HG03066 (cell line): ENCODE results near the gene OR4F15.

ENCODE experiments used
- ATAC-seq: cut with Tn5 transposase; IDR thresholded peaks from one replicate; pipeline ENCODE4 v1.9.1; 2021; ENCODE audit warnings: low read depth; ENCODE audit not compliant: unreplicated experiment

OR4F15 gene

DNA sequence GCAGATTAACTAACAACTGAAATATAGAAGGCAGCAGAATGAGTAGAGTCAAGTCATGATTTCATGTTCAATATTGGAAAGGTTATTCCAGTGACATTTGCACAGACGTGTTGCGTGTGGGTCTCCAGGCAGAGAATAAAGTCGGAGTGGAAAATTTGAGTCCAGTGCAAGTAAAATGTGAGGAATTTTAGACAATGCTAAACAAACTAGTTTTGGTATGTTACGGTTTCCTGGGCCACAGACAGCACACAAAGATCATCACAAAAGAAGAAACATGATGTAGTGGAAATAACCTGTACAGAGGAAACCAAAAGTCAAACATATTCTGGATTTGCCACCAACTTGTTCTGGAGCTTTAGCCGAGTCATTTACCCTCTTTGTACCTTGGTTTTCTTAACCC is 8.3 kb upstream of the OR4F15 start:
- ATAC-seq = no peak

DNA sequence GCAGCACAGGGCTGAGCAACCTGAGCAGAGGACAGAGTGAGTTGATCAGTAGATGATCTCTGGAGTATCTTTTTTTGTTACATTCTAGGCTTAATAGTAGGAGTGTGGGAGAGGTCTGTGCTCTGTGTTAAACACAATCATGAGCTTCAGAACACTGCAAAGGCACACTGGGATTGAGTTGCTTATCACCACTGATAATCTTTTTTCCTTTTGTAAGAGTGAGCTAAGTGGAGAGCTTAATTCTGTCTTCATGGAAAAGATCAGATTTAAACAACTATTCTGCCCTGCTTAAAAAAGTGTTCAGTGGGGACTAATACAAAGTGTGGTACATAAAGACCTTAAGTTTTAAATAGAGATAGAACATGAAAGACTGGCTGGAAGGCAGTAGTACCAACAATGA is 7.6 kb upstream of the OR4F15 start:
- no peak for ATAC-seq

DNA sequence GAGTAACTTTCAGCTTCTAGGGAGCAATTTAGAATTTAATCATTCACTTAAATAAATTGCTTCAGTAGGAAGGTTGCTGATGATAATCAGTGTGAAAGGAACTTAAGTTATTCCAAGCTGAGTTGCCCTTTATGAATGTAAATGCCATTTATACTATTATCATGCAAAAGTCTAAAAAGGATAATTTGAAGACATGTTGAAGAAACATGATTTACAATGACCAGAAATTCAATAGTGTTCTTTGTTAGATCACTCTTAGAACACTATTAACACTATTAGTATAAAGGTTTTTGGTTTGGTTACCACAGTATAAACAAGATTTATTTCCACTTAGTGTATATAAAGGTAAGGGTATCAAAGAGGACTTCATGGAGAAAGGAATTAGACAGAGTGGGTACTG is 7.1 kb upstream of the OR4F15 start:
- ATAC-seq = no peak

DNA sequence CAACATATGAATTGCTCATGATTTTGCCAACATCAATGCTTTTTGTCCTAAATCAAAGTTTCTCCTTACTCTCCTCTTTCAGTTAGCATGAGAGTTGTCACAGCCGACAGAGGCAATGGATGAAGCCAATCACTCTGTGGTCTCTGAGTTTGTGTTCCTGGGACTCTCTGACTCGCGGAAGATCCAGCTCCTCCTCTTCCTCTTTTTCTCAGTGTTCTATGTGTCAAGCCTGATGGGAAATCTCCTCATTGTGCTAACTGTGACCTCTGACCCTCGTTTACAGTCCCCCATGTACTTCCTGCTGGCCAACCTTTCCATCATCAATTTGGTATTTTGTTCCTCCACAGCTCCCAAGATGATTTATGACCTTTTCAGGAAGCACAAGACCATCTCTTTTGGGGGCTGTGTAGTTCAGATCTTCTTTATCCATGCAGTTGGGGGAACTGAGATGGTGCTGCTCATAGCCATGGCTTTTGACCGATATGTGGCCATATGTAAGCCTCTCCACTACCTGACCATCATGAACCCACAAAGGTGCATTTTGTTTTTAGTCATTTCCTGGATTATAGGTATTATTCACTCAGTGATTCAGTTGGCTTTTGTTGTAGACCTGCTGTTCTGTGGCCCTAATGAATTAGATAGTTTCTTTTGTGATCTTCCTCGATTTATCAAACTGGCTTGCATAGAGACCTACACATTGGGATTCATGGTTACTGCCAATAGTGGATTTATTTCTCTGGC is 6.2 kb upstream of the OR4F15 start:
- no peak for ATAC-seq

DNA sequence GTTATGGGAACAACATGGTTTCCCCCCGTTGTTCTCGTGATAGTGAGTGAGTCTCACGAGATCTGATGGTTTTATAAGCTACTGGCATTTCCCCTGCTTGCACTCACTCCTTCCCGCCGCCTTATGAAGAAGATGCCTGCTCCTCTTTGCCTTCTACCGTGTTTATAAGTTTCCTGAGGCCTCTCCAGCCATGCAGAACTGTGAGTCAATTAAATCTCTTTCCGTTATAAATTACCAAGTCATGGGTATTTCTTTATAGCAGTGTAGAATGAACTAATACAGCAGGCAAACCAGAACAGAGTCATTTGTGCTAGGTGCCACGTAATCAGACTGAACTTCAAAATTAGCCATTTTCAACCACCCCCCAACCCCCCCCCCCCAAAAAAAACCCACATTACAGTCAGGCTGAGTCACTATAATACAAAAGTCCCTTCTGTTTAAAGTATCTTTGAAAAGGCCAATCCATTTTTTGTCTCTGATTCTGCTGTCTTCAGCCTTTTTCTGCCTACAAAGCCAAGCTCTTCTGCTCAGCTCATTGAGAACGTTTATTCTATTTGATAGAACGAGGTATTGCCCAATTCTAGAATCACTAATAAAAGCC is 4.6 kb upstream of the OR4F15 start:
- ATAC-seq = no peak

DNA sequence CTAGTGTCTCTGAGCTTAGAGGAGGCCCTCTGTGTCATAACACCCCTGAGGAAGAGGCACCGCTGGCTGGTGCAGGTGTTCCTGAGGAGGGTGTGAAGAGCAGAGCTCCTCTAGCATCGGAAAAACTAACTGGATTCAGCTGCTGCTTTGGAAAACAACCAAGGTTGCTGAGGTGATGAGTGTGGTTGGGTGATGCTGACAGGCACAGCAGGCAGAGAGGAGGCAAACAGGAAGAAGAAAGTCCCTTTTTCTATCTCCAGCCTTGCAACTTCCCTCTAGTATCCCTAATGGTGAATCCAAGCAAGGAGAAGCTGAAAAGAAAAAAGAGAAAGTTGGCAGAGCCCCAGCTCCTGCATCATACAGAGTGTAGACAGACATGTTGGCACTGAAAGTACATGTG is 3.8 kb upstream of the OR4F15 start:
- no peak for ATAC-seq

DNA sequence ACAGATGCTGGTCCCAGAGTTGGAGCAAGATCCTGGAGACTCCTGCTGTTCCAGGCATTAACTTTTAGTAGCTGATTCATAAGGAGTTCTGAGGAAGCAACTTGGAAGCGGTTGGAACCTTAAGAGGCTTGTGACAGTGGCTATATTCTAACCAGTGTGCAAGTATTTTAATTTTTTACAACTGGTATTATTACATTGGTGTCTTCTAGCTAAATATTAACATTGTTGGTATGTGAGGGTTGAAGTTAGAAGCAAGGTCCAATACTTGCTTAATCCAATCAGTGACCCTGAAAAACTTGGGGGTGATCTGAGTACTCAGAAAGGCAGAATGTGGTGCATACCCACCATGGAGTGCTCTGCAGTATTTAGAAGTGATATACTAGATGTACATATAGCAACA is 1.5 kb upstream of the OR4F15 start:
- no peak for ATAC-seq

DNA sequence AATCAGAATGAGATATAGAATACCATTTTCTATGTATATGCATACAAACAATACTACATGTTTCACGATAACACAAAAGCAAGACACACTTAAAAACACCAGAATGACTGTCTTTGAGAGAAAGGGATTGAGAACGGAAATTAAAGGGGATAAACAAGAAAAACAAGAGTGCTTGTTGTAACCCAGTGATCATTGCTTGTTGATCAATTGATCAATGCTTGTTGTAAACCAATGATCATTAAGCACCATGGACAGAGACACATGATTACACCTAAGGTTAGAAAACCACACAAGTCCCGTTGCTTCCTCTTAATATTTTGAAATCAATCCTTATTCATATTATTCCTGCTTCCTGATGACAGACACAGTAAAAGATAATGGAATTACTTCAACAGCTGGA is 1.1 kb upstream of the OR4F15 start:
- ATAC-seq = no peak

DNA sequence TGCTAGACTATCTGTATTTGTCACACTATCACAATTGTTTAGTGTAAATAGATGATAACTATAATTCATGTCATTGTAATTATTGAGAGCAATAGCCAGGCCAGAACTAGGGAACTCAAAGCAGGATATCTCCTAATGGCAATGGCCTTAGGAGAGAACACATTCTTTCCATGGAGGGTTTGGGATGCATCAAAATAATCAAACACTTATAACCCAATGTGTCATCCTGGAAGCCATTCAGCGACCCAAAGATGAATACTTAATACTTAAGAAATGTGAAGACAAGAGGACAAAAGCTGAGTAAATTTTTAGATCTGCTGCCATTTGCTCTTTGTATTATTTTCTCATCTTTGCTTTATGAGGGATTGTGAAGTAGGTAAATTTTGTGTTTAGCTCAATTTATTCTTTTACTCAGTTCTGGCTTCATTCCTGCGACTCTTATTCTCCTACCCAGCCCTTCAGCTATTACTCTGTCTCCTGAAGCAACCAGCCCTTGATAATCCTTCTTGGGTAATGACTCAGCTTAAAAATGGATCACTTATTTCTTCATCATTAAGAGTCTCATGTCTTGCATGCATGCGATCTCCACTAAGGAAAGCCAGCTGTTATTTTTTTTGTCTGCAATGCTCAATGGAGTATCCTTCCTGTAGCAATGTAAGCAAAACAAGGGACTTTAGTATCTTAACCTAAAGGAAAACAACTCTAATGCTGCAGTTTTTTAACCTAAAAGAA is 2.0 kb downstream of the OR4F15 start:
- ATAC-seq = no peak

DNA sequence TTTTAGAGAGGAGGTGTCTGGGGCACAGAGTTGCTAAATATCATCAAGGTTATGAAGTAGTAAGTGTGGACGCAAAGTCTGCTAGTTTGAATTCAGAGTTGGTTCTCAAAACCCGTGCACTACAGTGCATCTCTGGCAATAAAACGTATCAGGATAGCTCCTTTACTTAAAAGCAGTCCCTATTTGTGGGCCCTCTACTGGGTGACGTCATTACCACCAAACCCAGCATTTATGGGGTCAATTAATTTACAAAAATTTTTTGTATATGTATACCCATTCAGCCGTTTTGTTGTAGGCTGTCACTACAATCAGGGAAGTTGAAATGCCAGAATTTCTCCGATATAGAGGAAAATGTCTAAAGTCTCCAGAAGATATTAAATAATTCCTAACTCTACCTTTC is 8.8 kb downstream of the OR4F15 start:
- ATAC-seq = no peak

DNA sequence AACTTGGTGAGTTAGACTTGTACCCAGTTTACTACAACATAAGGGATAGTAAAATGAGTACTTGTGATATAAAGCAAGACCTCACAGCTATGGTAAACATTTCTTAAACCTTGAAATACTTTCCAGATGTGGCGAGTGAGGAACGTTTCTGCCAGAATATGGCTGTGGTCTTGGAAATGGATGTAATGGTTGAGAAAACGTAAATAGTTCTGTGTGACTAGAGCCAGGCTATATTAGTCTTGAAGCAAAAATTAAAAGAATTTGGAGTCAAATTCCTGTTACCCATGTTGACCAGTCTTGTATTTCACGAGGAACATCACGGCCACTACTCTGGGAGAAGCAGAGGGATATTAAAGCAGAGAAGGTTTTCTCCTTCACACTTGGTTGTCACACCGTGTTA is 15.3 kb downstream of the OR4F15 start:
- ATAC-seq = no peak

DNA sequence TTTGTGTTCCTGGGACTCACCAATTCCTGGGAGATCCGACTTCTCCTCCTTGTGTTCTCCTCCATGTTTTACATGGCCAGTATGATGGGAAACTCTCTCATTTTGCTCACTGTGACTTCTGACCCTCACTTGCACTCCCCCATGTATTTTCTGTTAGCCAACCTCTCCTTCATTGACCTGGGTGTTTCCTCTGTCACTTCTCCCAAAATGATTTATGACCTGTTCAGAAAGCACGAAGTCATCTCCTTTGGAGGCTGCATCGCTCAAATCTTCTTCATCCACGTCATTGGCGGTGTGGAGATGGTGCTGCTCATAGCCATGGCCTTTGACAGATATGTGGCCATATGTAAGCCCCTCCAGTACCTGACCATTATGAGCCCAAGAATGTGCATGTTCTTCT is 16.8 kb downstream of the OR4F15 start:
- ATAC-seq = no peak

DNA sequence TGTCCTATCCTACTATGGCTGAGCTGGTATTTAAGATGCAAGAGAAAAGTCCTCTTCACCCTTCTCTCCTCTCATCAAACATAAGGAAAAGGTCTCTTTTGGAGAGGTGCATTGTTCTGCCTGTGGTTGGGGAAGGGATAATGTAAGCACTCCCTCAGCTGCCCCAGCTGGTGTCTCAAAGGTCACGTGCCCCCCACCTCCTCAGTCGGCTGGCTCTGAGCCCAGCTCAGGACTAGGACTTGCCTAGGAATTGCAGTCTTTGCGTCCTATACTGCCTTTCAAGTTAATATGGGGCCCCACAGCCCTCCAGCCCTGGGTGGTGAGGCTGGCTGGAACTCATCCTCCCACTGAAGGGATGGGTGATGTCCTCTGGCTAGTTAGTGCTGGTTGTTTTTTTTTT is 29.7 kb downstream of the OR4F15 start:
- no peak for ATAC-seq

DNA sequence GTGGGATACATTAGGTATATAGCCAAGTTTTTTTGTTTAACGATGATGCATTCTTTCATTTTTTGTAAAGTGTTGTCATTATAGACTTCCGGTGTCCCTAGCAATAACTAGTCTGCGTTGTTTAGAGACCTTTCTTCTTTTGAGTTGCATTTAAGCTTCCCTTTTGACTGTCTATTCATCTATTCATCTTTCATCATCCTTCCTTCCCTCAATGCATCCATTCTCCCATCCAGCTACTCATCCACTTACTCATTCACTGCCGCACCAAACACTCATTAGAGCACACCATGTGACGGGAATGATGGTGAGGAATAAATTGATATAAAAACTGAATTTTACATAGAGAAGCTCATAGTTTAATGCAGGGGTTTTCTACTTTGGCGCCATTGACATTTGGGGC is 32.9 kb downstream of the OR4F15 start:
- ATAC-seq = no peak

DNA sequence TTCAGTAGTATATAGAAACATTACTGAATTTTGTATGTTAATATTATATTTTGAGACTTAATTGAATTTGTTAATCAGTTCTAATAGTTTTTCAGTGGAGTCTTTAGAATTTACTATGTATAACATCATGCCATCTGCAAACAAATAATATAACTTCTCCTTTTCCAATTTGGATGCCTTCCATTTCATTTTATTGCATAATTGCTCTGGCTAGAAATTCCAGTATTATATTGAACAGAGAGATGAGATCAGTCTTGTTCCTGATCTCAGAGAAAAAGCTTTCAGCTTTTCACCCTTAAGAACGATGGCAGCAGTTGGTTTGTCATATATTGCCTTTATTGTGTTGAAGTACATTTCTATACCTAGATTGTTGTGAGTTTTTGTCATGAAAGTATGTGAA is 40.4 kb downstream of the OR4F15 start:
- ATAC-seq = no peak
